Astrocyte of the spinal cord (primary cell): ENCODE data around the gene HTRA3.

Experiments
- DNase-seq: peaks from one replicate; pipeline ENCODE4 v3.0.0; 2011; ENCODE audit warnings: low read depth, low spot score
- H3K4me3 ChIP-seq: 2 replicates; pipeline ENCODE4 v1.5.1; 2011; ENCODE audit warnings: low read depth, mild to moderate bottlenecking, low read length, moderate library complexity
- in situ Hi-C: cut with HindIII; loops from 2 replicates; pipeline ENCODE4 v1.10.0; 2017; ENCODE audit warnings: low sequenced_read_pairs
- TF ChIP-seq, protein P1 (sequence below): IDR thresholded peaks from 2 replicates; pipeline ENCODE4 v1.5.1; 2012; ENCODE audit warnings: low read depth, mild to moderate bottlenecking, low read length, inconsistent platforms

The HTRA3 gene

DNA sequence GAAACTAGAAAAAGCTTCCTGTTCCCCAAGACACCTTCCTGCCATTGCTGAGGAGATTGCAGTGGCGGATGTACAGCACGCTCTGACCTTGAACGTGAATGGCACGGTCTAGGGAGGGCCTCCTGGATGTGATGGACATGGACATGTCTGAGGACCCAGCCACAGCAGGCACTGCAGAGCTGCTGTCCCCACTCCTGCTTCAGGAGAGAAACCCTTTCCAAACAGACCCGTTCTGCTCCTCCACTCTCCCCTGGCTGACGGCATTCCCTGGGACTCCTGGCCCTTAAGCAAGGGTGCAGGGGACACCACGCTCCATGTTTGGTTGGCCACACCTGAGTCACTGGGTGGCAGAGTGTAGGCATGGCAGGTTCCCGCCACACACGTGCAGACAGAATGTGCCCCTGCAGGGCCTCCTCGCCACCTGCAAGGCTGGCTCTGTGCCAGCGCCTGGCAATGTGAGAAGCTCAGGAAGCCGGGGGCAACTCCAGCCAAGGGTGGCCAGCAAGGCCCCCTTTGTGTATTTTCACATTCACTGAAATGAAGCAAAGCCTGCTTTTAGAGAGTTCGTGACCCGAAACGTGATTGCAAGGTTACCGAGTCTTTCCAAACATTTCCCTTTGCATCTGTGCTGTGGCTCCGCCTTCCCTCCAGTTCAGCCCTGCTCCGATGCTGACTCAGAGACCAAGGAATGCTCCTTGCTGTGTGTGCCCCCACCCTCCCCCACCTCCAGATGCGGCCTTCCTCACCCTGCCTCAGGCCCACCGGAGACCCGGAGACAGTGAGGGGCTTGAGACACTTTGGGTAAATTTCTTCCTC, 46.1 kb downstream of the HTRA3 start:
- peak; percentile 79 for DNase-seq
- no peak overlapping the region for H3K4me3 ChIP-seq
- in situ Hi-C loops = no loop called here
- TF ChIP-seq, protein P1, sequence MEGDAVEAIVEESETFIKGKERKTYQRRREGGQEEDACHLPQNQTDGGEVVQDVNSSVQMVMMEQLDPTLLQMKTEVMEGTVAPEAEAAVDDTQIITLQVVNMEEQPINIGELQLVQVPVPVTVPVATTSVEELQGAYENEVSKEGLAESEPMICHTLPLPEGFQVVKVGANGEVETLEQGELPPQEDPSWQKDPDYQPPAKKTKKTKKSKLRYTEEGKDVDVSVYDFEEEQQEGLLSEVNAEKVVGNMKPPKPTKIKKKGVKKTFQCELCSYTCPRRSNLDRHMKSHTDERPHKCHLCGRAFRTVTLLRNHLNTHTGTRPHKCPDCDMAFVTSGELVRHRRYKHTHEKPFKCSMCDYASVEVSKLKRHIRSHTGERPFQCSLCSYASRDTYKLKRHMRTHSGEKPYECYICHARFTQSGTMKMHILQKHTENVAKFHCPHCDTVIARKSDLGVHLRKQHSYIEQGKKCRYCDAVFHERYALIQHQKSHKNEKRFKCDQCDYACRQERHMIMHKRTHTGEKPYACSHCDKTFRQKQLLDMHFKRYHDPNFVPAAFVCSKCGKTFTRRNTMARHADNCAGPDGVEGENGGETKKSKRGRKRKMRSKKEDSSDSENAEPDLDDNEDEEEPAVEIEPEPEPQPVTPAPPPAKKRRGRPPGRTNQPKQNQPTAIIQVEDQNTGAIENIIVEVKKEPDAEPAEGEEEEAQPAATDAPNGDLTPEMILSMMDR = no peak

GRCh38 chr4:8316251-8316771, 46.8 kb downstream of the HTRA3 start:
- no peak for DNase-seq
- in situ Hi-C loops = no loop called here
- TF ChIP-seq, protein P1 = no peak
- no peak overlapping the region for H3K4me3 ChIP-seq

GRCh38 chr4:8316911-8317351, 47.4 kb downstream of the HTRA3 start:
- TF ChIP-seq, protein P1 = no peak
- H3K4me3 ChIP-seq = no peak overlapping the region
- in situ Hi-C loops = no loop called here
- no peak for DNase-seq

DNA sequence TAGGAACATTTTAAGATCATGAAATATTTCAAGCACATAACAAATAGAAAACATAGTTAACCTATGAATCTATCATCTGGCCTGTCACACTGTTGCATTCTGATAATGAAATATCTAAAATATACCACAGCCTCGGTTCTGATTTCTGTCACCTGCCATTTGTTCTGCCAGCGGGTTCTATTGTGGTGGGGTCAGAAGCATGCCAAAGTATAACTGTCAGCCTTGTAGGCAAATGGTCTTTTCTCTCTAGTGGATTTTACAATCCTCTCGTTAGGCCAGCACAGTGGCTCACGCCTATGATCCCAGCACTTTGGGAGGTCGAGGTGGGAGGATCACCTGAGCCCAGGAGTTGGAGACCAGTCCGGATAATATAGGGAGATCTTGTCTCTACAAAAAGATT, 47.9 kb downstream of the HTRA3 start:
- H3K4me3 ChIP-seq = no peak overlapping the region
- no peak for DNase-seq
- in situ Hi-C loops = no loop called here
- TF ChIP-seq, protein P1 = no peak

DNA sequence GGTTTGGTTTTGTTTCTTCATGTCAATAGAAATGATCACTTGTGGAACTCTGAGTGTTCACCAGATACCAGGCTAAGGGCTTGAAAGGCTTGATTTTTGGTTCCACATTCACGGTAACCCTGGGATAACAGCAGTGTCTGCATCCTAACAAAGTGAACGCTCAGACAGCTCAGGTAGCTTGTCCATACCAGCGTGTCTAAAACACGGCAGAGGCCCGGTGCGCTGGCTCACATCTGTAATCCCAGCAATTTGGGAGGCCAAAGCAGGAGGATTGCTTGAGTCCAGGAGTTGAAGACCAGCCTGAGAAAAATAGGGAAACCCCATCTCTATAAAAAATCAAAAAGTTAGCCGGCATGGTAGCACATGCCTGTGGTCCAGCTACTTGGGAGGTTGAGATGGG, 49.0 kb downstream of the HTRA3 start:
- in situ Hi-C loops = no loop called here
- no peak overlapping the region for H3K4me3 ChIP-seq
- no peak for DNase-seq
- TF ChIP-seq, protein P1 = no peak

DNA sequence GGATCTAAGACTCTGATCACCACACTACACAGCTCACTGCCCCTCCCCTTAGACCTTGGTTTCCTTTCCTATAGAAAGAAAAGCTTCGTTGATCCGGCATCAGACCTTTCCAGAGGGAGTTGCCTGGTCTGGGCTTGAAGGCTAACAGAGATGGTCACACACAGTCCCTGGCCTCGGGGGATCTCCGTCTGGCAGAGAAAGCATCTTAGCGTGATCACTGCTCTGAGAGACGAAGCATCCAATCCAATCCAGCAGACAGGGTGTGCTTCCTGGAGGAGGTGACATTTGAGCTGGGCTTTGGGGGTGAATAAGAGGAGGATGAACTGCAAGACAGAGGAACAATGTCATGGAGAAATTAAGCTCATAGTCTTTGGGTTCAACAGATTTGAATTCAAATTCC, 49.5 kb downstream of the HTRA3 start:
- TF ChIP-seq, protein P1 = no peak
- no peak overlapping the region for H3K4me3 ChIP-seq
- DNase-seq = no peak
- in situ Hi-C loops = no loop called here
